ENCODE measurements around the gene SHISAL1.

The SHISAL1 gene

GRCh38 chr22:44335066-44335839 lies 22.5 kb upstream of the SHISAL1 start:
- Histone ChIP-seq H3K4me2 (no peak overlapping the region), H3K79me2 (ENCODE audit: insufficient read depth, low read depth) (no peaks in the 10 kb centered on the region), H2AFZ (ENCODE audit: low read depth) (no peak overlapping the region), H3K9ac (no peak overlapping the region), H3K36me3 (ENCODE audit: insufficient read depth) (no peaks in the 10 kb centered on the region), H3K27ac (no peak overlapping the region), H3K27me3 (ENCODE audit: insufficient read depth, low read depth) (peaks cover 13% of the 10 kb centered on the region; the same call in 1 of the 2 replicates), H4K20me1 (ENCODE audit: insufficient read depth) (no peaks in the 10 kb centered on the region), H3K4me3 (IDR thresholded peaks at IDR 0.05; ENCODE audit: insufficient read depth, low read depth, low read length) (no peak overlapping the region), H3K4me1 (ENCODE audit: low read depth, poor library complexity, severe bottlenecking) (peaks cover 2% of the 10 kb centered on the region)
- no peak for TF ChIP-seq CTCF (conservative IDR thresholded peaks at IDR 0.05; ENCODE audit: low read depth, low read length)

- Histone ChIP-seq H2AFZ (ENCODE audit: low read depth) (no peak overlapping the region), H3K9ac (no peak overlapping the region), H3K4me2 (no peak overlapping the region), H3K27me3 (ENCODE audit: insufficient read depth, low read depth) (peaks cover 14% of the 10 kb centered on the region; the same call in 1 of the 2 replicates), H3K4me3 (IDR thresholded peaks at IDR 0.05; ENCODE audit: insufficient read depth, low read depth, low read length) (no peak overlapping the region), H3K27ac (no peak overlapping the region), H3K79me2 (ENCODE audit: insufficient read depth, low read depth) (no peaks in the 10 kb centered on the region), H3K4me1 (ENCODE audit: low read depth, poor library complexity, severe bottlenecking) (peaks cover 15% of the 10 kb centered on the region), H3K36me3 (ENCODE audit: insufficient read depth) (no peaks in the 10 kb centered on the region), H4K20me1 (ENCODE audit: insufficient read depth) (no peaks in the 10 kb centered on the region)
- TF ChIP-seq CTCF (conservative IDR thresholded peaks at IDR 0.05; ENCODE audit: low read depth, low read length) = no peak
Measured at GRCh38 chr22:44333847-44334635, 21.3 kb upstream of the SHISAL1 start.

GRCh38 chr22:44332946-44333345 lies 20.2 kb upstream of the SHISAL1 start:
- peaks cover 14% of the 10 kb centered on the region; the same call in 1 of the 2 replicates for H3K27me3 ChIP-seq (ENCODE audit: insufficient read depth, low read depth)

More at GRCh38 chr22:44332946-44333345, 20.2 kb upstream of the SHISAL1 start:
- Histone ChIP-seq H3K4me2 (no peak overlapping the region), H3K4me3 (IDR thresholded peaks at IDR 0.05; ENCODE audit: insufficient read depth, low read depth, low read length) (no peak overlapping the region), H3K36me3 (ENCODE audit: insufficient read depth) (no peaks in the 10 kb centered on the region), H3K9ac (no peak overlapping the region), H3K79me2 (ENCODE audit: insufficient read depth, low read depth) (no peaks in the 10 kb centered on the region), H2AFZ (ENCODE audit: low read depth) (no peak overlapping the region), H3K4me1 (ENCODE audit: low read depth, poor library complexity, severe bottlenecking) (peaks cover 19% of the 10 kb centered on the region), H3K27ac (no peak overlapping the region), H4K20me1 (ENCODE audit: insufficient read depth) (no peaks in the 10 kb centered on the region)
- no peak for TF ChIP-seq CTCF (conservative IDR thresholded peaks at IDR 0.05; ENCODE audit: low read depth, low read length)

All from KMS-11 (cell line).